Measurements from ENCODE around the gene PRR16. TPM values are rescaled to one million over a fixed set of nuclear protein-coding genes. Genes with fewer than 3 reads are reported as not detected.

Gene PRR16
- total RNA-seq, 4 donors from 2014 or later, result 1.9 to 8.6 (median 2.8) TPM

GRCh38 chr5:120567921-120568320, 103.8 kb downstream of the PRR16 start:
- intact Hi-C loops (cut with DNase I), result no loop called here
- TF ChIP-seq CTCF (IDR thresholded peaks at IDR 0.05) (no peak), POLR2A (IDR thresholded peaks at IDR 0.05) (no peak)
- no peak overlapping the region for H3K27ac ChIP-seq
- no peaks in the 10 kb centered on the region for H3K9me3 ChIP-seq
- H3K36me3 ChIP-seq, result no peaks in the 10 kb centered on the region
- no peak for DNase-seq
- WGBS, 2 donors, result 84 to 90% methylated on average over 4 of the region's 4 CpGs
- no peak overlapping the region for H3K4me3 ChIP-seq (replicated peaks in 1 of 3)
- H3K27me3 ChIP-seq, result no peaks in the 10 kb centered on the region
- no peaks in the 10 kb centered on the region for H3K4me1 ChIP-seq

GRCh38 chr5:120568711-120569110, 104.6 kb downstream of the PRR16 start:
- intact Hi-C loops (cut with DNase I), result no loop called here
- TF ChIP-seq POLR2A (IDR thresholded peaks at IDR 0.05), result no peak
- TF ChIP-seq CTCF (IDR thresholded peaks at IDR 0.05), result no peak
- Histone ChIP-seq H3K36me3 (no peaks in the 10 kb centered on the region), H3K27me3 (no peaks in the 10 kb centered on the region), H3K9me3 (no peaks in the 10 kb centered on the region), H3K4me3 (replicated peaks in 1 of 3) (no peak overlapping the region), H3K27ac (no peak overlapping the region), H3K4me1 (no peaks in the 10 kb centered on the region)
- no peak for DNase-seq

GRCh38 chr5:120576588-120576987, 112.5 kb downstream of the PRR16 start:
- TF ChIP-seq POLR2A (IDR thresholded peaks at IDR 0.05) (no peak), CTCF (IDR thresholded peaks at IDR 0.05) (no peak)
- Histone ChIP-seq H3K4me1 (no peaks in the 10 kb centered on the region), H3K4me3 (replicated peaks in 1 of 3) (no peak overlapping the region), H3K27me3 (no peaks in the 10 kb centered on the region), H3K9me3 (no peaks in the 10 kb centered on the region), H3K27ac (no peak overlapping the region), H3K36me3 (no peaks in the 10 kb centered on the region)
- intact Hi-C loops (cut with DNase I), result no loop called here
- DNase-seq, result no peak
- WGBS, 2 donors, result 71 to 75% methylated on average over 1 of the region's 1 CpG

DNA sequence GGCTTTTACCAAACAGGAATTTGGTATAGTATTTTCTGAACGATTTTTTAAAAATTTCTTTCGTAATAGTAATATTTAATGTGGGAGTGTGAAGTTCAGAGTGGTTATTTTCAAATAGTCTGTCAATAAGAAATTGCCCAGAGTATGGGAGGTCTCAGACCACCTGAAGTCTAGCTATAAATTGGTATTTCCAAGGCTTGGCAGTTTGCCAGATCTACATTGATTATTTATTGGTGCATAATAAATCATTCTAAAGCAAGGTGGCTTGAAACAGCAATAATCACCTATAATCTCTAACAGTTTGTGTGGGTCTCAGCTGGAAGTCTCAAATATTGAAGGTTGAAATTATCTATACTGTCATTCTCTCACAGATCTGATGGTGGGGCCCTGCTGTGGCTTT, 118.5 kb downstream of the PRR16 start:
- Histone ChIP-seq H3K4me1 (no peaks in the 10 kb centered on the region), H3K36me3 (no peaks in the 10 kb centered on the region), H3K4me3 (replicated peaks in 1 of 3) (no peak overlapping the region), H3K27me3 (no peaks in the 10 kb centered on the region), H3K9me3 (no peaks in the 10 kb centered on the region), H3K27ac (no peak overlapping the region)
- DNase-seq, result no peak
- intact Hi-C loops (cut with DNase I), result no loop called here
- TF ChIP-seq POLR2A (IDR thresholded peaks at IDR 0.05) (no peak), CTCF (IDR thresholded peaks at IDR 0.05) (no peak)
- 49 to 56% methylated on average over 2 of the region's 2 CpGs for WGBS, 2 donors

- Histone ChIP-seq H3K36me3 (no peaks in the 10 kb centered on the region), H3K4me3 (replicated peaks in 1 of 3) (no peak overlapping the region), H3K27me3 (no peaks in the 10 kb centered on the region), H3K4me1 (no peaks in the 10 kb centered on the region), H3K27ac (no peak overlapping the region), H3K9me3 (no peaks in the 10 kb centered on the region)
- intact Hi-C loops (cut with DNase I), result no loop called here
- no peak for DNase-seq
- TF ChIP-seq POLR2A (IDR thresholded peaks at IDR 0.05), result no peak
- TF ChIP-seq CTCF (IDR thresholded peaks at IDR 0.05), result no peak
- WGBS, 2 donors, result 80 to 84% methylated on average over 1 of the region's 1 CpG
Measured at GRCh38 chr5:120586646-120587045, 122.5 kb downstream of the PRR16 start.
